ENCODE measurements around the gene TBC1D25.
A peak's percentile ranks its signal among the peaks of the same experiment; 100 is the strongest.

Gene TBC1D25, protein sequence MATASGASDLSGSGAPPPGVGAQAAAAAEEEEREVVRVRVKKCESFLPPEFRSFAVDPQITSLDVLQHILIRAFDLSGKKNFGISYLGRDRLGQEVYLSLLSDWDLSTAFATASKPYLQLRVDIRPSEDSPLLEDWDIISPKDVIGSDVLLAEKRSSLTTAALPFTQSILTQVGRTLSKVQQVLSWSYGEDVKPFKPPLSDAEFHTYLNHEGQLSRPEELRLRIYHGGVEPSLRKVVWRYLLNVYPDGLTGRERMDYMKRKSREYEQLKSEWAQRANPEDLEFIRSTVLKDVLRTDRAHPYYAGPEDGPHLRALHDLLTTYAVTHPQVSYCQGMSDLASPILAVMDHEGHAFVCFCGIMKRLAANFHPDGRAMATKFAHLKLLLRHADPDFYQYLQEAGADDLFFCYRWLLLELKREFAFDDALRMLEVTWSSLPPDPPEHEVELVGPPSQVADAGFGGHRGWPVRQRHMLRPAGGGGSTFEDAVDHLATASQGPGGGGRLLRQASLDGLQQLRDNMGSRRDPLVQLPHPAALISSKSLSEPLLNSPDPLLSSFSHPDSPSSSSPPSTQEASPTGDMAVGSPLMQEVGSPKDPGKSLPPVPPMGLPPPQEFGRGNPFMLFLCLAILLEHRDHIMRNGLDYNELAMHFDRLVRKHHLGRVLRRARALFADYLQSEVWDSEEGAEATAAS

DNA sequence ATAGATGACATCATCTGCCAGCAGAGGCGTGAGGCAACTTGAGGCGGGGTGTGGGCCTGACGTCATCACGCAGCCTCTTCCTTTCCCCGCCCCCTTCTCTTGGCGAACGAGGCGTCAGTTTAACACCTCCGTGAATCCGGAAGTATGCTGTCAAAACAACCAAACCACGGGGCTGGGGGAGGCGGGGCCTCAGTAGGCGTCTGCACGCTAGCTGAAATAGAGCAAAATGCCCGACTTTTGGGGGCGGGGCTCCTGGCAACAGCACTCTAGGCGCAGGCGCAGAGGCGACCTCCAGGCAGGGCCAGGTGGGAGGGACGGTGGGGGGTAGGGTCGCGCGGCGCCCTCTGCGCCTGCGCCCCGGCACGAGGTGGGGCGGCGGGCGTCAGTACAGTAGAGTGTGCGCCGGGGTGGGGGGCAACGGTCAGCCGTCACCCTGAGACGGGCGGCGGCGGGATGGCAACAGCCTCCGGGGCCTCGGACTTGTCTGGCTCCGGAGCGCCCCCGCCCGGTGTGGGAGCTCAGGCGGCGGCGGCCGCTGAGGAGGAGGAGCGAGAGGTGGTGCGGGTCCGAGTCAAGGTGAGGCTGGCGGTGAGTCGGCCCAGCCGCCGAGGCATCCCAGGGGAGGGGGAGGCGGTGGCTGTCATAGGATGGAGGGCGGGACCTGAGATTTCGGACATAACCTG is at the start of gene TBC1D25:
Gene TBC1D25, plus strand, starts transcription at position 370 of the 683 bp plus-strand sequence. Its CDS starts 84 bp downstream, at position 454.
- peak; percentile 81 for DNase-seq

DNA sequence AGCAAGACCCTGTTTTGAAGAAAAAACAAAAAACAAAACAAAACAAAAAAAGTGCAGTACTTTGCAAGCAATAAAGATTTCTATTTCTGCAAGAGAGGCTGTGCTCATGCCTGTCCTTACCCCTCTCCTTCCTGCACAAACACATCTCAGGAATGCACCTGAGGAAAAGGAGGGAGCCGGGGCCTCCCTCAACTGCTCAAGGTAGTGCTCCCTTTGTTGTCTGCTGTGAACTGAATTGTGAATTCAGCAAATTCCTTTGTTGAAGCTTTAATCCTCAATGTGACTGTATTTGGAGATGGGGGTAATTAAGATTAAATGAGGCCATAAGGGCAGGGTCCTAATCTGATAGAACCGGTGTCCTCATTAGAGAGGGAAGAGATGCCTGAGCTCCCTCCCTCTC is 49.6 kb upstream of the TBC1D25 start:
- DNase-seq = no peak

DNA sequence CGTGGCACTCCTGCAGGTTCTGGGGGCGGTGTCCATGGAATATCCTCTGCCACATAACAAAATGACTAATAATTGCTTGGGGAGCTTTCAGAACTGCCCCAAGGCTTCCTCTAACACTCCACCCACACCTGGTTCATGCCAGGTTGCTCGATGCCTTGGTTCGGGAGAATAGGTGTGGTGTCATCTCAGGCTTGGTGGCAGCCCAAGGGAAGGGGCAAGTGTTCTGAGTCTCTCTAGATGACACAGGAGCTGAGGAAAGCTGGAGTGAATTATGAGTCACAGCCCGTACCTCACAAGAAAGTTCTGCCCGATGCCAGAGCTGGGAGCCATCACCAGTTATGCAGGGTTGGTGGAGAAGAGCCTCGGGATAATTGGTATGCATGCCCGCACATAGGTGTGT is 48.9 kb upstream of the TBC1D25 start:
- no peak for DNase-seq

DNA sequence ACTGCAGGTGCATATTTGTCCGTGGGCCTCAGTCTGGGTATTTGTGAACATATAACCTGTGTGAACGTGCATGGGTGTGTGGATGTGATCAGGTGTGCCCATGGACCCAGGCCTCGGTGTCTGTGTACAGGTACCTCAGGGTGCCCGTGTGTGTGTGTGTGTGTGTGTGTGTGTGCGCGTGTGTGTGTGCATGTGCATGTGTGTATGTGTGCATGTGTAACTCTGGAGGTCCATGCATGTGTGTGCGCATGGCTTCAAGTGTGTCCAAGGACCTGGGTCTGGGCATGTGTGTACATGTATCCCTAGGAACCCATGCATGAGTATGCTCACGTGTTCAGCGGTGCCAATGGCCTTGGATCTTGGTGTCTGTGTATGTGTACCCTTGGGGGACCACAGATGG is 47.7 kb upstream of the TBC1D25 start:
- DNase-seq = no peak

DNA sequence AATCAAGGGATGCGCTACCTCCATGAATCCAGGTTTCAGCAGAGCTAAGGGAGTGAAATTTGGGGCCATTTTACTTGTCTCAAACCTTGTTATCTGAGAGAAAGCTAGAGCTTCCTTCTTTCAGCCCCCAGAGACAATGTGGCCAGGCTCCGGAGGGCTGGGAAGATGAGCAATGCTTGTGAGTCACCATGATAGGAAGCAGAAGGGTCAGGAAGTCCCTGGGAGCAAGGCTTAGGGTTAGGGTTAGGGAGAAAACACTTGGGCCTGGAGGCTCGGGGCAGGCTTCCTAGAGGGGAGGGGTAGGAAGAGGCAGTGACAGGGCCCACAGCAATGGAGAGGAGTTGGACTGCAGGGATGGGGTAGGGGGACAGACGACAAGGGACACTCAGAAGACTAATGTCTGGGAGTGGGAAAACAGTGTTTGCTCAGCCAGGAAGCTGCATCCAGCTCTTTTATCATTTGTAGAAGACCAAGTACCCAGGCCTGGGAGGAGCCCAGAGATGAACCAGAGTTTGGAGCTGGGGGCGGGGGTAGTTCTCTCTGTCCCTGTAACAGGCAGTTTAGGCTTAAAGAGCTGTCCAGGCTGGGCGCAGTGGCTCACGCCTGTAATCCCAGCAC is 47.1 kb upstream of the TBC1D25 start:
- no peak for DNase-seq

DNA sequence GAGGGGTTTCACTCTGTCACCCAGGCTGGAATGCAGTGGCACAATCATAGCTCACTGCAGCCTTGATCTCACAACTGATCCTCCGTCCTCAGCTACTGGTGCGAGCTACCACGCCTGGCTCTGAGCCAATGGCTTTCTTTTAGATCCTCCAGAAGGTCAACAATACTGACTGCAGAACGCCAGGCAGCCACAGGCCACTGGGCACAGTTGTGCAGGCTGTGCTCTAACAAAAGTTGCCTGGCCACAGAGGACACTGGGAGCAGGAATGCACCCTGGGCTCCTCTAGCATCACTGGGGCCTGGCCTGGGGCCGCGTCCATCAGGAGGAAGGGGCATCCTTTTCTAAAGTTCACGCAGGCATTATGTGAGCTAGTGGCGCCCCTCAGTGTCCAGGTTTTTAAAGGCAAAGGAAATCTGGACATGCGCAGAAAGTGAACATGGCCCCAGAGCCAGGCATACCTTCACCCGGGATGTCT is 45.6 kb upstream of the TBC1D25 start:
- DNase-seq = no peak

DNA sequence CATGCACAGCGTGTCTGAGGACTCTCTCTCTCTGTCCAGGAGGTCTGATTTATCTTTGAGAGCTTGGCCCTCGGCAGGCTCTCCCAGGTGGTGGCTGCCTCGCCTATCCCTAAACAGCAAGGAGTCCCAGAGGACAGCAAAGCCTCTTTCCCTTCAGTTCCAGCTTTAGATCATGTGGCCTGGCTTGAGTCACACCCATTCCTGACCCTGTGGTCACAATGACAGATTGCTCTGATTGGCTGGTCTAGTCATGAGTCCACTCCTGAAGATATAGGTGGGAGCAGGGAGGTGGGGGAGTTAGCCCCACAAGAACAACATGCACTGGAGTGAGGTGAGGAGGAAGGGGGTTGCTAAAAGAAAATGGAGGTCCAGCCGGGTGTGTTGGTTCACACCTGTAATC is 42.9 kb upstream of the TBC1D25 start:
- no peak for DNase-seq

DNA sequence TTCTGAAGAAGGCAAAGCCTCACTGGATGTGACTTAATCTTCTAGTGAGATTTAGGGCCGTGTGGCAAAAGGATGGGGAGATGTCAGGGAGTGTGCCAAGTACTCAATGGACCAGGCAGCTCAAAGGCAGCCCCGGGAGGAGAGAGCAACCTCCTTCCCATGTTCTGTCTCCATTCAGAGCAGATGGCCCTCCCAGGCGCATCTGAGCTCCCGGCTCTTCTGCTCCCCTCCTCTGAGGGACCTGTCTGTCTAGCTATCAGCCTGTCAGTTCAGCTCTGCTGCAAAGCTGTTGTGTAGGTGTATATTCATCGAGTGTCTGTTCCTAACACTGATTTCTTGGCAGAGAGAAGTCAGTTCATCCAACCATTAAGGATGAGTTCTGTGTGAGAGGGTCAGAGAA is 41.6 kb upstream of the TBC1D25 start:
- no peak for DNase-seq

DNA sequence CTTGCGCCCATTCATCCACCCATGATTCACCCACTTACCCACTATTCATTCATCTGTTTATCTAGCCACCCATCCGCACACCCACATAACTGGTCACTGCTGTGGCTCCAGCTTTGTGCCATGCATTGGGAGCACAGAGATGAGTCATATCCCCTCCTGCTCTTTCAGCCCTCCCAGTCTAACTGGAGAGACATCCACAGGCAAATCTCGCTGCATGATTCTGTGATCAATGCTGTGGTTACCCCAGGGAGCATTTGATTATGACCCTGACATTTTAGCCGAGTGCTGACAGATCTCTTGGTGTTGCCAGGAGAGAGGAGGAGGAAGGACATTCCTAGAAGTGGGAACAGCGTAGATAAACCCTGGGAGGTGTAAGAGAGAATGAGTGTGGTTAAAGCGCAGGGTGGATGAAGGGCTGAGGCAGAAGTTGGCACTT is 41.1 kb upstream of the TBC1D25 start:
- DNase-seq = no peak

DNA sequence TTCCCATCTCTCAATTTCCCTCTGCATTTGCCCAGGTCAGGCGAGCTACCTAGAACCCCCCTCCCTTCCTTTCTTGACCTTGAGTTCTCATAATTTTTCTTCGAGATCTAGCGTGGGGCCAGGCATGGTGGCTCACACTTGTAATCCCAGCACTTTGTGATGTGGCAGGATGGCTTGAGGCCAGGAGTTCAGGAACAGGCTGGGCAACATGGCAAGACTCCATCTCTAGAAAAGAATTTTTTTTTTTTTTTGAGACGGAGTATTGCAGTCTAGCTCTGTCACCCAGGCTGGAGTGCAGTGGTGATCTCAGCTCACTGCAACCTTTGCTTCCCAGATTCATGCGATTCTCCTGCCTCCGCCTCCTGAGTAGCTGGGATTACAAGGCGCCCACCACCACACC is 35.3 kb upstream of the TBC1D25 start:
- DNase-seq = no peak

DNA sequence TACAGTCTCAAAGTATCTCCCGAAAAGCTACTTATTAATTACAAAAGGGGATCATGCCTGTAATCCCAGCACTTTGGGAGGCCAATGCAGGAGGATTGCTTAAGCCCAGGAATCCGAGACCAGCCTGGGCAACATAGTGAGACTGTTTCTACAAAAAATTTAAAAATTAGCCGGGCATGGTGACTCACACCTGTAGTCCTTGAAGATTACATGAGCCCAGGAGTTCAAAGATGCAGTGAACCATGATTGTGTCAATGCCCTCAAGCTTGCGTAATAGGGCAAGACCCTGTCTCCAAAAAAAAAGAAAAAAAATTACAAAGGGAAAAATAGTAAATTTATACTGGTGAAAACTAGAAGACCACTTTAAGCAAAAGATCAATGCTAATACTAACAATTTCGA is 34.0 kb upstream of the TBC1D25 start:
- no peak for DNase-seq

DNA sequence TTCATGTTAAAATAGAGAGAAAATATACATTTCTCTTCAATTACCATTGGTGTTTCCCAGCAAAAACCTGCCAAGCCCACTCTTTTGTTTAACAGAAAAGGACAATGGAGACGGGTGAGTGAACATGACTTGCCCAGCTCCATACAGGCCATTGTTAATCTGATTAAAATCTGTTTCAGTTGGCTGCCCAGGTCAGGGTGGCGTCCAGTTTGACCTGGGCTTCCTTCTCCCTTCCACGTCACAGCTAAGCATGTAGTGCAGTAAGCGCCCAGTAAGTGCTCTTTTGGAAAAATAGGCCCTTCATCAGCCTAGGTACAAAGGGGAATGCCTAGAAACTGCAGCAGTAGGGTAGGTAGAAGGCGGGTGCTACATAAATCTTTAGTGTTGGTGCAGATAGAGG is 32.3 kb upstream of the TBC1D25 start:
- DNase-seq = no peak

DNA sequence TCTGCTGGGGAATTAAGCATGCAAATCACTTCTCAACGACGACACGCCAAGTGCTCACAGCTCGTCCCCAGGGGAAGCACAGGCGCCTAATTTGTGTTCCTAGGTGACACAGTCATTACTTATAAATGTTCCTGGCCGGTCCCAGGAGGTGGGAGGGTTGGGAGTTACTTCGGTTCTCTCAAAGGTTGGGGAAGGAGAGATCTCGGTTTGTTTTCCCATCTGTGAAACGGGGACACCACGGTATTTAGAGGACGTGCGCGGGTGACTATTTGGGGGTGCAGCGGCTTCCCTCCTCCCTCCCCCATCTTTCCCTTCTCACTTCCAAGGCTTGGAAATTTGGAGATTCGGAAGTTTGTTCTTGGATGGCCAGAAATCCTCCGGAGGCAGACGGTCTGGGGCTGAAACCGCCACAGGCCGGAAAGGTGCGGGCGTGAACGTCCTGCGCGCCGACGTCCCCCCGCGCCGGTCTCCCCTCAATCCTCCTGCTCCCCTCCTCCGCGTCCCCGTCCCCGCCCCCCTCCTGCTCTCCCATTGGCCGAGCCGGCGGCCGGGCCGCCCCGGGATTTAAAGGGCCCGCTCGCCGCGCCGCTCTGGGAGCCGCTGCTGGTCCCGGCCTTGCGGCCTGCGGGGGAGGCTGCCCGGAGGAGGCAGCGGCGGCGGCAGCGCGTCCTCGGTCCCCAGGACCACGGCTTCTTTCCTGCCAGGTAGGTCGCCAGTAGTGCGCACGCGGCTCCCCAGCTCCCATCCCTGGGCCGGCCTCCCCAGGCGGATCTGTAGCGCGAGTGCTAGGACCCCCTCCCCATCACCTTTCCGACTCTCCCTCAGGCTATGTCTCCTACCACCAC is 30.9 kb upstream of the TBC1D25 start, which contains the start of gene PORCN:
Gene PORCN, plus strand, starts transcription at position 593 of the 845 bp plus-strand sequence. CDS start 829 bp downstream, outside the sequence.
- DNase-seq = no peak

DNA sequence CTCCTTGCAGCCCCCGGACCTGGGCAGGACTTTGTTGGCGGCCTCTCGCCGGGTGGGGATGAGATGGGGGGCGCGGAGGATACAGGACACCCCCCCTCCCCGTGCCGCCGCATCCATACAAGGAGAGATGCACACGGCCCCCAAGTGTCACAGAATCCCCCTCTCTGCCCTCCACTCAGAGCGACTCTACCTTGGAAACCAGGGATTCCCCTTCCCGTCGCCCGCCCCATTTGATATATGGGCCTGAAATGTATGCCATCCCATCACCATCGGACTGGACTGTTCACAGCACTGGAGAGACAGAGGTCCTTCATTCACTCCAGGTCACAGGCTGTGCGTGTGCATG is 30.3 kb upstream of the TBC1D25 start:
- no peak for DNase-seq

DNA sequence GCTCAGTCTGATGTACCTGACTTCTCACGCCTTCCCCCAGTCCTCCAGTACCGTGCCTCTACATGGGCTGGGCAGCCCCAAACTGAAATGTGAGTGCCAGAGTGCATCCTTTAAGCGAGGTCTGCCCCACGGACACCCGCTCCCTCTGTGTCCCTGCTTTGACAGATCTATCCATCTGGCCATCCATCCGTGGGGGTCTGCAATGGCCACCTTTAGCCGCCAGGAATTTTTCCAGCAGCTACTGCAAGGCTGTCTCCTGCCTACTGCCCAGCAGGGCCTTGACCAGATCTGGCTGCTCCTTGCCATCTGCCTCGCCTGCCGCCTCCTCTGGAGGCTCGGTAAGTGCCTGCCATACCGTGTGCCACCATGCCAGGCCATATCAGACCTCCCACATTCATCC is 29.9 kb upstream of the TBC1D25 start:
- no peak for DNase-seq

DNA sequence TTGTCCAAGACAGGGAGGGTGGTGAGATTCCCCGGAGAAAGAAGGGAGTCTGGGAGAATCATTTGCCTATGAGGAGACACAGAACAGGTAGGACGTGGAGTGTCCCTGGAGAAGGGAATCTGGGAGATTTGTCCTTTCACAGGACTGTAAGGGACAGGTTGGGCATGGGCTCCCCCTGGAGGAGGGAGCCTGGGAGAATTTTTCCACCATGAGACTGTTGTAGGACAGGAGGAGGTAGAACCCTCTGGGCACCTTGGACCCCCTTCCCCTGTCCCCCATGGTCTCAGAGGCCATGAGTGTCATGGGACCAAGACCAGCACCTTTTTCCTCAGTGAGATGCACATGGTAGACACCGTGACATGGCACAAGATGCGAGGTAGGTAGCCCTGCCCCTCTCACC is 28.0 kb upstream of the TBC1D25 start:
- no peak for DNase-seq

DNA sequence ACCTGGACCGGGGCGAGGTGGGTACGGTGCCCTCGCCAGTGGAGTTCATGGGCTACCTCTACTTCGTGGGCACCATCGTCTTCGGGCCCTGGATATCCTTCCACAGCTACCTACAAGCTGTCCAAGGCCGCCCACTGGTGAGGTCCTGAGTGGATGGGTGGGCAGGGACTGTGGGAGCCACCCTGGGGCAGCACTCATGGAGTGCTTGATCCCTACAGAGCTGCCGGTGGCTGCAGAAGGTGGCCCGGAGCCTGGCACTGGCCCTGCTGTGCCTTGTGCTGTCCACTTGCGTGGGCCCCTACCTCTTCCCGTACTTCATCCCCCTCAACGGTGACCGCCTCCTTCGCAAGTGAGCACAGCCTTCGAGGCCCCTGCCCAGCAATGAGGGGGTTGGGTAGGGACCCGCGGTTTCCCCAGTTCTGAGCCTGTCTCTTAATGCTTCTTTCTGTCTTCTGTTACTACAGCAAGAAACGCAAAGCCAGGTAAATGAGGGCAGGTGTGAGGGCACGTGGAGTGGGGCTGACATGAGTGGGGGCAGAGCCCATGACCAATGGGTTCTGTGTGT is 27.1 kb upstream of the TBC1D25 start:
- DNase-seq = no peak

DNA sequence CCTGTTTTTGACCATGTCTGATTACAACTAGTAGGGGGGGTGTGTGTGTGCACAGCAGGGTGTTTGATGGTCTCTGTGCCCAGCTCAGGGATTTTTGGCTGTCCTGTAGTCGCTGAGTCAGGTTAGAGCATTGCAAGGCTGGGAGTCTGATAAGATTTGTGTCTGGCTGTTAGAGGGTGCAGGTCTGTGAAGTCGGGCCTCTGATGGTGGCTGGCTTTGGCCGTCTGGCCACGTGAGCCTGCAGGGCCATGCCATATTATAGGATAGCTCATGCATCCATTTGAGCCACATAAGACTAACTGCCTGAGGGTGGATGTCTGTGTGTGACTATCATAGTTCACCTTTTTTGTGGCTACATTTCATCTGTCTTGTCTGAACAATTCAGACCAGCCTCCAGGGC is 25.8 kb upstream of the TBC1D25 start:
- no peak for DNase-seq

DNA sequence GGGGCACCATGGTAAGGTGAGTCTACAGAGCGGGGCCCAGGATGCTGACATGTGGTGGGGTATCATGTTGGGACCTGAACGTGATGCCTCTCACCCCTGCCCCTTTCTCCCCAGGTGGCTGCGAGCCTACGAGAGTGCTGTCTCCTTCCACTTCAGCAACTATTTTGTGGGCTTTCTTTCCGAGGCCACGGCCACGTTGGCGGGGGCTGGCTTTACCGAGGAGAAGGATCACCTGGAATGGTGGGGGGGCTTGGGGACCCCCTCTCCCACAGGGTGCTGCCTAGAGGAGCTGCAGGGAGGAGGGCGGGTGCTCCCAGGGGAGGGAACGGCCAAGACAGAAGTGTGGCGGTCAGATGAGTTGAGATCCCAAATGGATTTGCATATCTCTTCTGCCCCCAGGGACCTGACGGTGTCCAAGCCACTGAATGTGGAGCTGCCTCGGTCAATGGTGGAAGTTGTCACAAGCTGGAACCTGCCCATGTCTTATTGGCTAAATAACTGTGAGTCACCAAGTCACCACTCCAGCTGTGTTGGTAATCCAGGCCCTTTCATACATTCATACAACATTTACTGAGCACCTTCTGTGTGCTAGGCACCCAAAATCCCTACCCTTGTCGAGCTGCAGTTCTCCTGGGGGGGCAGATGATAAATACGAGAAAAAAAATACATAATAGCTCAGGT is 25.2 kb upstream of the TBC1D25 start:
- DNase-seq = no peak

DNA sequence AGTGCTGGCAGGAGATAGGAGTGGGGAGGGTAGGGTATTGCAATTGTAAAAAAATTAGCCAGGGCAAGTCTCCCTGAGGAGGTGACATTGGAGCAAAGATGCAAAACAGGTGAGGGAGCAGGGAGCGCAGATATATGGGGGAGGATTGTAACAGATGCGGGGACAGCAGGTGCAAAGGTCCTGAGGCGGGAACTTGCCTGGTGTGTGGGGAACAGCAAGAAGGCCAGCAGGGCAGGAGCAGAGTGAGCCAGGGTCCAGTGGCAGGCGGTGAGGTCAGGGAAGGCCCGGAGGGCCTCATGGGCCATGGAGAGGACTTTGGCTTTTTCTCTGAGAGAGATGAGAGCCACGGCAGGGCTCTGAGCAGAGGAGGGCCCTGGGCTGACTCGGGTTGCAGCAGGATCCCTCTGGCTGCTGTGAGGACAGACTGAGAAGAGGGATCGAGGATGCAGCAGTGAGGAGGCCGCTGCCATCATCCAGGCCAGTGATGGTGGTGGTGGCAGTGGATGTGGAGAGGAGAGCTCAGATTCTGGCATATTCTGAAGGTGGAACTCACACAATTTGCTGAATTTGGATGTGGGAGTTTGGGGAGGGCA is 24.6 kb upstream of the TBC1D25 start:
- no peak for DNase-seq

DNA sequence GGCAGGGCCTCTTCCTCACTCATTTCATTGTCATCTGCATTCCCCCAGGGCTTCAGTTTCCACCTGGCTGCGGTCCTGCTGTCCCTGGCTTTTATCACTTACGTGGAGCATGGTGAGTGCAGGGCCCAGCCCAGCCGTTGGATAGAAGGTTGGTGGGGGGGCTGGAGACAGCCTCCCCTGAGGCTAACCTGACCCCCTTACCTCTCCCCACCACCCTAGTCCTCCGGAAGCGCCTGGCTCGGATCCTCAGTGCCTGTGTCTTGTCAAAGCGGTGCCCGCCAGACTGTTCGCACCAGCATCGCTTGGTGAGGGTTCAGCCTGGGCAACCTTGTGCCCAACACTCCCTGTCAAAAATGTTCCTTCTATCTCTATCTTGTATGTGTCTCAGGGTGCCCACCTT is 23.7 kb upstream of the TBC1D25 start:
- no peak for DNase-seq

Measured in SHP77 treated with DMSO at 0.1 percent for 48 hours (cell line).